Hepatocyte (in vitro differentiated cells): ENCODE results near the gene TRMT1. TPM values are rescaled to one million over a fixed set of nuclear protein-coding genes. Genes with fewer than 3 reads are reported as not detected.

Source experiments
- DNase-seq: peaks from one replicate; pipeline ENCODE4 v3.0.0-alpha.2; 2016; ENCODE audit warnings: low spot score
- H2AFZ ChIP-seq: fragments of 200-600 bp; sonication (generic); 2 replicates; pipeline ENCODE4 v1.6.0; 2016; ENCODE audit warnings: antibody characterized with exemption, mild to moderate bottlenecking
- H3K27ac ChIP-seq: fragments of 200-600 bp; sonication (generic); 2 replicates; pipeline ENCODE4 v1.5.1; 2016; ENCODE audit warnings: mild to moderate bottlenecking
- H3K27me3 ChIP-seq: fragments of 200-600 bp; sonication (generic); 2 replicates; pipeline ENCODE4 v1.6.1; 2016
- H3K36me3 ChIP-seq: fragments of 200-600 bp; sonication (generic); replicated peaks from 2 replicates; pipeline ENCODE4 v1.5.1; 2016; ENCODE audit warnings: low read depth; ENCODE audit not compliant: insufficient read depth
- H3K4me1 ChIP-seq: fragments of 200-600 bp; sonication (generic); 2 replicates; pipeline ENCODE4 v1.5.1; 2016; ENCODE audit warnings: mild to moderate bottlenecking, moderate library complexity; ENCODE audit not compliant: insufficient read depth
- H3K4me2 ChIP-seq: fragments of 200-600 bp; sonication (generic); 2 replicates; pipeline ENCODE4 v1.6.0; 2016
- H3K4me3 ChIP-seq: fragments of 200-600 bp; sonication (generic); 2 replicates; pipeline ENCODE4 v1.5.1; 2016; ENCODE audit warnings: mild to moderate bottlenecking
- H3K79me2 ChIP-seq: fragments of 200-600 bp; sonication (generic); 2 replicates; pipeline ENCODE4 v1.6.0; 2017; ENCODE audit warnings: mild to moderate bottlenecking
- H3K9me2 ChIP-seq: fragments of 200-600 bp; sonication (generic); replicated peaks from 2 replicates; pipeline ENCODE4 v1.6.0; 2017; ENCODE audit warnings: mild to moderate bottlenecking; ENCODE audit not compliant: insufficient read depth
- H3K9me3 ChIP-seq: fragments of 200-600 bp; sonication (generic); 2 replicates; pipeline ENCODE4 v1.5.1; 2016; ENCODE audit warnings: low read depth, mild to moderate bottlenecking
- H4K20me1 ChIP-seq: fragments of 200-600 bp; sonication (generic); 2 replicates; pipeline ENCODE4 v1.6.0; 2016; ENCODE audit warnings: mild to moderate bottlenecking; ENCODE audit not compliant: insufficient read depth, poor library complexity, severe bottlenecking
- CTCF ChIP-seq: fragments of 200-600 bp; sonication (generic); IDR thresholded peaks from 2 replicates; pipeline ENCODE4 v1.5.1; 2016; ENCODE audit warnings: antibody characterized with exemption, mild to moderate bottlenecking; ENCODE audit not compliant: poor library complexity
- EZH2 ChIP-seq: fragments of 200-600 bp; sonication (generic); IDR thresholded peaks from 2 replicates; pipeline ENCODE4 v1.6.1; 2016; ENCODE audit warnings: antibody characterized with exemption, mild to moderate bottlenecking, borderline replicate concordance
- EZH2phosphoT487 ChIP-seq: fragments of 200-600 bp; sonication (generic); IDR thresholded peaks from one replicate; pipeline ENCODE4 v1.6.1; 2018; ENCODE audit warnings: antibody characterized with exemption, mild to moderate bottlenecking, low read depth, moderate library complexity; ENCODE audit not compliant: unreplicated experiment, severe bottlenecking
- WGBS: methylation state at CpG from one replicate; pipeline ENCODE4 v1.1.6; 2016; ENCODE audit warnings: low lambda C conversion rate; ENCODE audit errors: missing lambda C conversion rate; 5-methylcytosine and 5-hydroxymethylcytosine counted together
- polyA plus RNA-seq: library from polyadenylated mRNA; unstranded; fragments of >200 nt; fragmentation: Nextera tagmentation; extraction: Ambion mirVana; gene quantifications from 2 replicates; pipeline ENCODE4 v1.2.1, GENCODE V29; 2016
- total RNA-seq: library from RNA; depleted of rRNA; stranded (reverse); fragments of >200 nt; gene quantifications from 2 replicates; pipeline ENCODE4 v1.2.3, GENCODE V29; 2014

The TRMT1 gene
- total and polyA plus RNA-seq, 2 experiments from 2014 or later = 31.2 to 33.4 TPM

- 94% methylated on average over 10 of the region's 10 CpGs for WGBS
- Histone ChIP-seq H3K79me2 (peaks cover 15% of the 10 kb centered on the region), H3K27me3 (no peaks in the 10 kb centered on the region), H3K36me3 (no peaks in the 10 kb centered on the region), H3K9me3 (no peaks in the 10 kb centered on the region), H2AFZ (no peak overlapping the region), H3K9me2 (no peaks in the 10 kb centered on the region), H3K4me1 (peaks cover 12% of the 10 kb centered on the region), H4K20me1 (no peaks in the 10 kb centered on the region), H3K4me3 (no peak overlapping the region), H3K4me2 (no peak overlapping the region), H3K27ac (no peak overlapping the region)
- DNase-seq = no peak
- no peak for TF ChIP-seq EZH2
These were observed 4.0 kb downstream of the TRMT1 start for GRCh38 chr19:13112555-13112954.

- WGBS = 99% methylated on average over 10 of the region's 15 CpGs
- no peak overlapping the region for H3K27ac ChIP-seq
- H4K20me1 ChIP-seq = no peaks in the 10 kb centered on the region
- no peak overlapping the region for H2AFZ ChIP-seq
- H3K9me2 ChIP-seq = no peaks in the 10 kb centered on the region
- no peak for DNase-seq
- H3K4me3 ChIP-seq = no peak overlapping the region
- no peaks in the 10 kb centered on the region for H3K4me1 ChIP-seq
- H3K27me3 ChIP-seq = no peaks in the 10 kb centered on the region
- no peaks in the 10 kb centered on the region for H3K9me3 ChIP-seq
- H3K79me2 ChIP-seq = peaks cover 5% of the 10 kb centered on the region
- TF ChIP-seq EZH2 (no peak), CTCF (no peak), EZH2phosphoT487 (no peak)
- no peak overlapping the region for H3K4me2 ChIP-seq
- no peaks in the 10 kb centered on the region for H3K36me3 ChIP-seq
These were observed 6.4 kb downstream of the TRMT1 start for GRCh38 chr19:13110099-13110610.

- no peaks in the 10 kb centered on the region for H3K36me3 ChIP-seq
- no peak overlapping the region for H2AFZ ChIP-seq
- no peak overlapping the region for H3K4me2 ChIP-seq
- no peaks in the 10 kb centered on the region for H4K20me1 ChIP-seq
- no peaks in the 10 kb centered on the region for H3K4me1 ChIP-seq
- no peaks in the 10 kb centered on the region for H3K27me3 ChIP-seq
- 98% methylated on average over 30 of the region's 30 CpGs for WGBS
- H3K9me3 ChIP-seq = no peaks in the 10 kb centered on the region
- TF ChIP-seq EZH2phosphoT487 = no peak
- TF ChIP-seq CTCF = no peak
- no peak for TF ChIP-seq EZH2
- H3K9me2 ChIP-seq = no peaks in the 10 kb centered on the region
- H3K79me2 ChIP-seq = no peaks in the 10 kb centered on the region
- no peak overlapping the region for H3K27ac ChIP-seq
- no peak overlapping the region for H3K4me3 ChIP-seq
- no peak for DNase-seq
These were observed 7.0 kb downstream of the TRMT1 start for GRCh38 chr19:13109361-13110098.

GRCh38 chr19:13104848-13105711, 11.5 kb downstream of the TRMT1 start:
- Histone ChIP-seq H3K4me2 (no peak overlapping the region), H4K20me1 (no peaks in the 10 kb centered on the region), H3K4me1 (peaks cover 12% of the 10 kb centered on the region), H3K9me3 (no peaks in the 10 kb centered on the region), H3K27me3 (peaks cover 4% of the 10 kb centered on the region), H3K36me3 (no peaks in the 10 kb centered on the region), H2AFZ (no peak overlapping the region), H3K27ac (no peak overlapping the region), H3K79me2 (no peaks in the 10 kb centered on the region), H3K9me2 (no peaks in the 10 kb centered on the region), H3K4me3 (no peak overlapping the region)
- WGBS = 93% methylated on average over 22 of the region's 29 CpGs
- no peak for DNase-seq
- TF ChIP-seq CTCF = no peak
- TF ChIP-seq EZH2 = no peak
- TF ChIP-seq EZH2phosphoT487 = no peak
